NCI-H1694 (cell line): ENCODE measurements around the gene COPS4.
"Not testable (repeated sequence)": the region's sequence is repeated elsewhere in the genome, so short reads cannot be mapped to it uniquely, and the experiment has no call there.

Source experiments
- DNase-seq: peaks from one replicate; lab custom pipeline; 2025; lab: John Stamatoyannopoulos, UW

Gene COPS4

GRCh38 chr4:83084956-83085355 is 50.0 kb downstream of the COPS4 start:
- not testable (repeated sequence) for DNase-seq

- no peak for DNase-seq
These were observed 54.6 kb downstream of the COPS4 start for GRCh38 chr4:83089410-83090157.

- DNase-seq, result no peak
These were observed 58.2 kb downstream of the COPS4 start for GRCh38 chr4:83093060-83093640.

- DNase-seq, result no peak
These were observed 61.4 kb downstream of the COPS4 start for GRCh38 chr4:83096397-83096796.

GRCh38 chr4:83104991-83105390 is 70.0 kb downstream of the COPS4 start:
- no peak for DNase-seq

GRCh38 chr4:83107631-83108030 is 72.6 kb downstream of the COPS4 start:
- DNase-seq, result no peak

GRCh38 chr4:83108101-83108861 is 73.3 kb downstream of the COPS4 start:
- DNase-seq, result no peak

- peak; percentile 1 for DNase-seq
These were observed 74.7 kb downstream of the COPS4 start for GRCh38 chr4:83109480-83110222.

- DNase-seq, result peak; percentile 82
These were observed 75.4 kb downstream of the COPS4 start for GRCh38 chr4:83110223-83110945.

GRCh38 chr4:83110970-83111750 is 76.2 kb downstream of the COPS4 start:
- no peak for DNase-seq

GRCh38 chr4:83111751-83112141 is 76.8 kb downstream of the COPS4 start:
- not testable (repeated sequence) for DNase-seq

- DNase-seq, result no peak
These were observed 77.2 kb downstream of the COPS4 start for GRCh38 chr4:83112231-83112630.

- DNase-seq, result no peak
These were observed 77.9 kb downstream of the COPS4 start for GRCh38 chr4:83112678-83113428.

- DNase-seq, result no peak
These were observed 78.4 kb downstream of the COPS4 start for GRCh38 chr4:83113429-83113786.

GRCh38 chr4:83114576-83114975 is 79.6 kb downstream of the COPS4 start, which contains the start of gene PLAC8:
PLAC8 (minus strand) TSS chr4:83114729; CDS start chr4:83107921, 6,808 bp downstream.
- DNase-seq, result no peak

- no peak for DNase-seq
These were observed 80.0 kb downstream of the COPS4 start for GRCh38 chr4:83115000-83115399.

GRCh38 chr4:83115656-83116285 is 80.8 kb downstream of the COPS4 start:
- no peak for DNase-seq

GRCh38 chr4:83118869-83119268 is 83.9 kb downstream of the COPS4 start:
- DNase-seq, result no peak

GRCh38 chr4:83121246-83121645 is 86.3 kb downstream of the COPS4 start:
- no peak for DNase-seq
